Measurements from ENCODE around the gene NR2F1-AS1. TPM values are rescaled to one million over a fixed set of nuclear protein-coding genes. Genes with fewer than 3 reads are reported as not detected.

Gene NR2F1-AS1
- total and polyA plus RNA-seq, 2 donors (not counting 3 experiments of a cell fraction or from before 2014, with no cell fraction given) = 4.2 to 13.8 TPM

GRCh38 chr5:93395971-93396379 lies 185.0 kb downstream of the NR2F1-AS1 start:
- no peak overlapping the region for H3K4me2 ChIP-seq (ENCODE audit: insufficient read depth, low read length)
- H3K79me2 ChIP-seq (ENCODE audit: control insufficient read depth, insufficient read depth, low read length) = no peaks in the 10 kb centered on the region
- BruUV-seq (replicated peaks) = no TSS peak
- ChIA-PET CTCF (no interaction called here), POLR2A (no interaction called here)
- no peaks in the 10 kb centered on the region for H3K9me3 ChIP-seq (replicated peaks; ENCODE audit: control insufficient read depth, insufficient read depth, low read length)
- intact Hi-C loops (cut with micrococcal nuclease) = no loop called here
- no peaks in the 10 kb centered on the region for H3K4me1 ChIP-seq (ENCODE audit: control insufficient read depth, extremely low read depth, insufficient read depth, low read length)
- H4K20me1 ChIP-seq (replicated peaks; ENCODE audit: control insufficient read depth, extremely low read depth, insufficient read depth, low read length) = no peaks in the 10 kb centered on the region
- no peak overlapping the region for H3K27ac ChIP-seq (ENCODE audit: insufficient read depth, low read depth, low read length)
- dilution Hi-C loops (cut with MboI; ENCODE audit: extremely low pct_ligation_motif_present, low sequenced_read_pairs) = no loop called here
- DNase-seq (ENCODE audit: low read depth, low spot score) (no peak), FAIRE-seq (no peak)
- no peaks in the 10 kb centered on the region for H3K9me1 ChIP-seq (replicated peaks; ENCODE audit: control insufficient read depth, extremely low read depth, insufficient read depth, low read length)
- no peak overlapping the region for H3K9ac ChIP-seq (replicated peaks; ENCODE audit: extremely low read depth, insufficient read depth, low read length)
- no peak overlapping the region for H3K4me3 ChIP-seq (replicated peaks in 1 of 3; ENCODE audit: insufficient read depth in 1 of 3, low read depth in 1 of 3, low read length in 3 of 3)
- TF ChIP-seq EZH2 (IDR thresholded peaks at IDR 0.05; ENCODE audit: borderline replicate concordance, low read depth, low read length, severe bottlenecking) (no peak), JUN (IDR thresholded peaks at IDR 0.05; ENCODE audit: borderline replicate concordance, insufficient read depth, insufficient read length, low read depth) (no peak), GATA2 (IDR thresholded peaks at IDR 0.05; ENCODE audit: insufficient read depth, insufficient read length, low read depth, low read length) (no peak), FOS (IDR thresholded peaks at IDR 0.05; ENCODE audit: borderline replicate concordance, insufficient read depth, low read length) (no peak), POLR2AphosphoS5 (IDR thresholded peaks at IDR 0.05; ENCODE audit: insufficient read depth, low read depth, low read length) (no peak), MYC (IDR thresholded peaks at IDR 0.05; ENCODE audit: low read depth, low read length) (no peak), POLR2A (IDR thresholded peaks at IDR 0.05; ENCODE audit: low read depth, low read length) (no peak)
- TF ChIP-seq, protein P1, sequence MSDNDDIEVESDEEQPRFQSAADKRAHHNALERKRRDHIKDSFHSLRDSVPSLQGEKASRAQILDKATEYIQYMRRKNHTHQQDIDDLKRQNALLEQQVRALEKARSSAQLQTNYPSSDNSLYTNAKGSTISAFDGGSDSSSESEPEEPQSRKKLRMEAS (IDR thresholded peaks at IDR 0.05; ENCODE audit: insufficient read depth, insufficient read length) = no peak
- TF ChIP-seq, protein P2, sequence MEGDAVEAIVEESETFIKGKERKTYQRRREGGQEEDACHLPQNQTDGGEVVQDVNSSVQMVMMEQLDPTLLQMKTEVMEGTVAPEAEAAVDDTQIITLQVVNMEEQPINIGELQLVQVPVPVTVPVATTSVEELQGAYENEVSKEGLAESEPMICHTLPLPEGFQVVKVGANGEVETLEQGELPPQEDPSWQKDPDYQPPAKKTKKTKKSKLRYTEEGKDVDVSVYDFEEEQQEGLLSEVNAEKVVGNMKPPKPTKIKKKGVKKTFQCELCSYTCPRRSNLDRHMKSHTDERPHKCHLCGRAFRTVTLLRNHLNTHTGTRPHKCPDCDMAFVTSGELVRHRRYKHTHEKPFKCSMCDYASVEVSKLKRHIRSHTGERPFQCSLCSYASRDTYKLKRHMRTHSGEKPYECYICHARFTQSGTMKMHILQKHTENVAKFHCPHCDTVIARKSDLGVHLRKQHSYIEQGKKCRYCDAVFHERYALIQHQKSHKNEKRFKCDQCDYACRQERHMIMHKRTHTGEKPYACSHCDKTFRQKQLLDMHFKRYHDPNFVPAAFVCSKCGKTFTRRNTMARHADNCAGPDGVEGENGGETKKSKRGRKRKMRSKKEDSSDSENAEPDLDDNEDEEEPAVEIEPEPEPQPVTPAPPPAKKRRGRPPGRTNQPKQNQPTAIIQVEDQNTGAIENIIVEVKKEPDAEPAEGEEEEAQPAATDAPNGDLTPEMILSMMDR (IDR thresholded peaks at IDR 0.05; ENCODE audit: extremely low read depth in 1 of 2, insufficient read depth in 1 of 2, low read depth in 1 of 2, low read length in 2 of 2) = no peak
- no peaks in the 10 kb centered on the region for H3K36me3 ChIP-seq (ENCODE audit: control insufficient read depth in 2 of 2, extremely low read depth in 1 of 2, insufficient read depth in 2 of 2, low read length in 2 of 2)
- no peaks in the 10 kb centered on the region for H3K27me3 ChIP-seq (ENCODE audit: control insufficient read depth in 2 of 2, insufficient read depth in 2 of 2, low read length in 2 of 2)
- H2AFZ ChIP-seq (ENCODE audit: low read depth, low read length) = no peak overlapping the region
